ENCODE measurements around the gene WDR17.

Gene WDR17

GRCh38 chr4:176044589-176044951, 21.1 kb upstream of the WDR17 start:
- no peak for DNase-seq (ENCODE audit: extremely low read depth, low read depth)
- TF ChIP-seq CTCF (IDR thresholded peaks at IDR 0.05; ENCODE audit: low read depth, low read length, missing control alignments) = no peak
- no peak overlapping the region for H3K4me3 ChIP-seq (replicated peaks; ENCODE audit: low read depth, low read length)

GRCh38 chr4:176048631-176049030, 17.0 kb upstream of the WDR17 start:
- no peak overlapping the region for H3K4me3 ChIP-seq (replicated peaks; ENCODE audit: low read depth, low read length)
- DNase-seq (ENCODE audit: extremely low read depth, low read depth) = no peak
- no peak for TF ChIP-seq CTCF (IDR thresholded peaks at IDR 0.05; ENCODE audit: low read depth, low read length, missing control alignments)

GRCh38 chr4:176052744-176053143, 12.9 kb upstream of the WDR17 start:
- TF ChIP-seq CTCF (IDR thresholded peaks at IDR 0.05; ENCODE audit: low read depth, low read length, missing control alignments) = no peak
- no peak for DNase-seq (ENCODE audit: extremely low read depth, low read depth)

GRCh38 chr4:176053785-176054184, 11.9 kb upstream of the WDR17 start:
- no peak overlapping the region for H3K4me3 ChIP-seq (replicated peaks; ENCODE audit: low read depth, low read length)
- no peak for DNase-seq (ENCODE audit: extremely low read depth, low read depth)
- no peak for TF ChIP-seq CTCF (IDR thresholded peaks at IDR 0.05; ENCODE audit: low read depth, low read length, missing control alignments)

More at GRCh38 chr4:176052744-176053143, 12.9 kb upstream of the WDR17 start:
- H3K4me3 ChIP-seq (replicated peaks; ENCODE audit: low read depth, low read length) = no peak overlapping the region

- H3K4me3 ChIP-seq (replicated peaks; ENCODE audit: low read depth, low read length) = no peak overlapping the region
- DNase-seq (ENCODE audit: extremely low read depth, low read depth) = no peak
- TF ChIP-seq CTCF (IDR thresholded peaks at IDR 0.05; ENCODE audit: low read depth, low read length, missing control alignments) = no peak
Measured at GRCh38 chr4:176054942-176055341, 10.7 kb upstream of the WDR17 start.

GRCh38 chr4:176063718-176064117, 1.9 kb upstream of the WDR17 start:
- DNase-seq (ENCODE audit: extremely low read depth, low read depth) = no peak
- no peak overlapping the region for H3K4me3 ChIP-seq (replicated peaks; ENCODE audit: low read depth, low read length)
- TF ChIP-seq CTCF (IDR thresholded peaks at IDR 0.05; ENCODE audit: low read depth, low read length, missing control alignments) = no peak

GRCh38 chr4:176064539-176064938, 1.1 kb upstream of the WDR17 start:
- H3K4me3 ChIP-seq (replicated peaks; ENCODE audit: low read depth, low read length) = no peak overlapping the region
- DNase-seq (ENCODE audit: extremely low read depth, low read depth) = no peak
- TF ChIP-seq CTCF (IDR thresholded peaks at IDR 0.05; ENCODE audit: low read depth, low read length, missing control alignments) = no peak

All from HFF-Myc (cell line).